RWPE2 (cell line): Measurements from ENCODE around the gene NAT14.

Source experiments
- ATAC-seq: fragments of 200-7000 bp; cut with Tn5 transposase; 3 replicates; pipeline ENCODE4 v1.9.1; 2021; ENCODE audit warnings: low read depth
- DNase-seq: peaks from one replicate; pipeline ENCODE4 v3.0.0-alpha.2; 2020; ENCODE audit warnings: low spot score
- H3K27ac ChIP-seq: fragments of 450-650 bp; 2 replicates; pipeline ENCODE4 v1.5.1; 2017; ENCODE audit warnings: mild to moderate bottlenecking; ENCODE audit not compliant: poor library complexity, severe bottlenecking
- H3K27me3 ChIP-seq: fragments of 250-450 bp; sonication (Bioruptor Pico); 2 replicates; pipeline ENCODE4 v1.5.1; 2021; ENCODE audit warnings: mild to moderate bottlenecking, moderate library complexity; ENCODE audit not compliant: insufficient read depth, poor library complexity, severe bottlenecking
- H3K36me3 ChIP-seq: fragments of 250-450 bp; sonication (Bioruptor Pico); 2 replicates; pipeline ENCODE4 v1.5.1; 2020; ENCODE audit warnings: low read depth, mild to moderate bottlenecking, moderate library complexity
- H3K4me1 ChIP-seq: fragments of 250-450 bp; sonication (Bioruptor Pico); 2 replicates; pipeline ENCODE4 v1.5.1; 2021; ENCODE audit warnings: mild to moderate bottlenecking, moderate library complexity; ENCODE audit not compliant: insufficient read depth, poor library complexity, severe bottlenecking
- H3K4me3 ChIP-seq: fragments of 250-450 bp; sonication (Bioruptor Pico); 2 replicates; pipeline ENCODE4 v1.5.1; 2021; ENCODE audit warnings: mild to moderate bottlenecking, moderate library complexity; ENCODE audit not compliant: severe bottlenecking
- H3K9me3 ChIP-seq: fragments of 250-450 bp; sonication (Bioruptor Pico); 2 replicates; pipeline ENCODE4 v1.5.1; 2021; ENCODE audit warnings: mild to moderate bottlenecking, moderate library complexity; ENCODE audit not compliant: severe bottlenecking
- TF ChIP-seq, protein P1 (sequence below): fragments of 450-650 bp; IDR thresholded peaks from one replicate; pipeline ENCODE4 v1.5.1; 2017; ENCODE audit warnings: mild to moderate bottlenecking, moderate library complexity; ENCODE audit not compliant: poor library complexity, severe bottlenecking

The NAT14 gene

DNA sequence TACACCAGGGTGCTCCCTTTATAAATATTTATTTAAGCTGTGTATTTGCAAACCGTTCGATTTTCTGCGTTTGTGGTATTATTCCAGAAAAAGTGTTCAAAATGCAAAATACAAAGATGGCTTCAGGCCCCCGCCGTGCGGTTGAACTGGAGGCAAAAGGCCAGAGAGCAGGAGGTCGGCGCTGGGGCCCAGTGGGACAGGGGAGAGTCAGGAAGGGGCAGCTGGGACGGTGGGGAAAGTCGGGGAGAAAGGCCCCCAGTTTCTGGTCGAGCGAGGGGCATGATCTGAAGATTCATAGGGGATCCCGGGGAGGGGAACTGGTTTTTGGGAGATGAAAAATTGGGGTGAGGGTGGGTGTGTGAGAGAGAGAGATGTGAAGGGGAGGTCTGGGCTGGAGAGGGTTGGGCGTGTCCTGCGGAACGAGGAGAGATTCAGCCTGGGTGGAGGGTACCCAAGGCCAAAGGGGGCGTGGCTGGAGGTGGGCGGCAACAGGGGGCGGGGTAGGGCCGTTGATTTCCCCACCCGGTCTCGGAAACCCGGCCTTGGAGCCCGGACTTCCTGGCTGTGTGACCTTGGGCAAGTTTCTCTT, 24.2 kb upstream of the NAT14 start:
- H3K27me3 ChIP-seq, result no peaks in the 10 kb centered on the region
- H3K27ac ChIP-seq, result peak overlapping the region; percentile 18
- ATAC-seq (peak; percentile 24), DNase-seq (no peak)
- TF ChIP-seq, protein P1, sequence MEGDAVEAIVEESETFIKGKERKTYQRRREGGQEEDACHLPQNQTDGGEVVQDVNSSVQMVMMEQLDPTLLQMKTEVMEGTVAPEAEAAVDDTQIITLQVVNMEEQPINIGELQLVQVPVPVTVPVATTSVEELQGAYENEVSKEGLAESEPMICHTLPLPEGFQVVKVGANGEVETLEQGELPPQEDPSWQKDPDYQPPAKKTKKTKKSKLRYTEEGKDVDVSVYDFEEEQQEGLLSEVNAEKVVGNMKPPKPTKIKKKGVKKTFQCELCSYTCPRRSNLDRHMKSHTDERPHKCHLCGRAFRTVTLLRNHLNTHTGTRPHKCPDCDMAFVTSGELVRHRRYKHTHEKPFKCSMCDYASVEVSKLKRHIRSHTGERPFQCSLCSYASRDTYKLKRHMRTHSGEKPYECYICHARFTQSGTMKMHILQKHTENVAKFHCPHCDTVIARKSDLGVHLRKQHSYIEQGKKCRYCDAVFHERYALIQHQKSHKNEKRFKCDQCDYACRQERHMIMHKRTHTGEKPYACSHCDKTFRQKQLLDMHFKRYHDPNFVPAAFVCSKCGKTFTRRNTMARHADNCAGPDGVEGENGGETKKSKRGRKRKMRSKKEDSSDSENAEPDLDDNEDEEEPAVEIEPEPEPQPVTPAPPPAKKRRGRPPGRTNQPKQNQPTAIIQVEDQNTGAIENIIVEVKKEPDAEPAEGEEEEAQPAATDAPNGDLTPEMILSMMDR, result no peak
- H3K36me3 ChIP-seq, result 0 out of 2 replicates have a peak, but pooled peaks cover 3% of the 10 kb centered on the region
- H3K9me3 ChIP-seq, result no peaks in the 10 kb centered on the region
- H3K4me3 ChIP-seq, result peak overlapping the region; percentile 59
- H3K4me1 ChIP-seq, result peaks cover 3% of the 10 kb centered on the region

DNA sequence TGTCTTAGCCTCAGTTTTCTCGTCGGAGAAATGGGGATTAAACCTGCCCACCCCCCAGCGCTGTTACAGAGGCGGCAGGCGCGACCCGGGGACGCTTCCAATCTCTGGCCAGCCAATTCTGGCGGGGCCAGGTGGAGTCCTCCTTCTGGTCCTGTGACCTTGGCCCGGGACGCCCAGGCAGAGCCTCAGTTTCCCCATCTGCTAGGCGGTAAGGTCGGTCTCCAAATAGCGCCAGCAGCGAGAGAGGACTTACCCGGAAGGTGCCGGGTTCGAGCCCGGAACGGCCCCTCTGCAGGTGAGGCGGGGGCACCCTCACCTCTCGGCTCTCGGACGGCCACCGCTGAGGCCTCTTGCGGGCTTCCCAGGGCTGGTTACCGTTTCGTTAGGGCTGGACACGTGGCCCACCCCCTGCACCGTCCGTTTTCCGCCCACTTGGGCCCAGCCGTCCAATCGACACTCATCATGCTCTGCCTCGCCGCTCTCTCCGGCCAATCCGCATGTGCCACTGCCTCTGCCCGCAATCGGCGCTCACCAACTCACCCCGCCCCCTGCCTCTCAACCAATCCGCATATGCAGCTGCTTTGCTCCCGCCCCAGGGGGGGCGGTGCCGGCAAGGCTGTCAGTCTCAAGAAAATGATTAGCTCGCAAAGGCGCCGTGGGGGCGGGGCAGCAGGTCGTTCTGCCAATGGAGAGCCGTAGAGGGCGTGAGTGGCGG, 23.6 kb upstream of the NAT14 start, which contains the start of gene ISOC2:
Gene ISOC2, minus strand, starts transcription at position 384 of the 715 bp plus-strand sequence. CDS start 5,156 bp downstream, outside the sequence.
- TF ChIP-seq, protein P1, result no peak
- Histone ChIP-seq H3K4me1 (peaks cover 3% of the 10 kb centered on the region), H3K36me3 (0 out of 2 replicates have a peak, but pooled peaks cover 3% of the 10 kb centered on the region), H3K9me3 (no peaks in the 10 kb centered on the region), H3K27me3 (no peaks in the 10 kb centered on the region), H3K4me3 (peak within 1 kb of the TSS; percentile 59), H3K27ac (peak within 1 kb of the TSS; percentile 18)
- ATAC-seq (peak; percentile 95), DNase-seq (peak; percentile 100)

DNA sequence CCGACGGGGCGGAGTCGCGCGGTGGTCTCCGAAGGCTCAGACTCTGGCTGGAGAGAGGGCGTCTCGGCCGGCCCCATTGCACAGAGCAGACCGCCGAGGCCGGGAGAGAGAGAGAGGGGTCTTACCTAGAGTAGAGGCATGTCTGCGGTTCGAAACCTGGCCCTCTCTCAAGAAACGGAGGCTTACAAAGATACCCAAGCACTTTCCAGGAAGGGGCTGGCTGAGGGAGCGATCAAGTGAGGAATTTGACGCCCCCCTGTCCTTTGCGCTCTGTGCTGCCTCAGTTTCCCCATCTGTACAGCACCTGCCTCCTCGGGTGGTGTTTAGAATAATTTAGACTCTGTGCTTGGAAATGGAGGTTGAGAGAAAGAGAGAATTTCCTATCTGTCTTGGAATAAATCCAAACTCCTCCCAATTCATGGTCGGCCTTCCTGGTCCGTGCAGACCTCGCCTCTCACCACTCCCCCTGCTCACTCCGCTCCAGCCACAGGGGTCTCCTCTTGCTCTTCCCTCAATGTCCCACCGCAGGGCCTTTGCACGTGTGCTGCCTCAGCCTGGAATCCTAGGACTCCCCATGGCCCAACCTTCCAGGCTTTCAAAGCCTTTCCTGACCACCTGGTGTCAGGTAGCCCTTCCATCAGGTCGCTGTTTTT, 22.9 kb upstream of the NAT14 start:
- H3K27ac ChIP-seq, result no peak overlapping the region
- DNase-seq (no peak), ATAC-seq (no peak)
- H3K4me1 ChIP-seq, result peaks cover 3% of the 10 kb centered on the region
- peak overlapping the region; percentile 59 for H3K4me3 ChIP-seq
- H3K9me3 ChIP-seq, result no peaks in the 10 kb centered on the region
- H3K27me3 ChIP-seq, result no peaks in the 10 kb centered on the region
- TF ChIP-seq, protein P1, result no peak
- 0 out of 2 replicates have a peak, but pooled peaks cover 3% of the 10 kb centered on the region for H3K36me3 ChIP-seq

DNA sequence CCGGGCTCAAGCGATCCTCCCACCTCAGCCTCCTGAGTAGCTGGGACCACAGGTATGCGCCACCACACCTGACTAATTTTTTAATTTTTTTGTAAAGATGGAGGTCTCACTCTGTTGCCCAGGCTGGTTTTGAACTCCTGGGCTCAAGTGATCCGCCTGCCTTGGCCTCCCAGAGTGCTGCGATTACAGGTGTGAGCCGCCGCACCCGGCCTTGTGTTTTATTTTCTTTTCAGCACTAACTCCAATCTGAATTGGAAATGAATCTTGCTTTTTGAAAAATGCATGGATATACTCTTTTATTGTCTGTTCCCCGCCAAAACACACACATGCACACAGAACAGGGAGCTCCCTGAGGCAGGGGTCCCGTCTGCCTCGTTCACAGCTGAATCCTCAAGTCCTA, 22.3 kb upstream of the NAT14 start:
- no peak for DNase-seq
- Histone ChIP-seq H3K9me3 (no peaks in the 10 kb centered on the region), H3K4me3 (no peak overlapping the region), H3K27ac (no peak overlapping the region), H3K4me1 (peaks cover 3% of the 10 kb centered on the region), H3K27me3 (no peaks in the 10 kb centered on the region), H3K36me3 (0 out of 2 replicates have a peak, but pooled peaks cover 3% of the 10 kb centered on the region)
- TF ChIP-seq, protein P1, result no peak
- ATAC-seq, result no peak
